ENCODE results near the gene ASXL2.
"Not testable (repeated sequence)": the region's sequence is repeated elsewhere in the genome, so short reads cannot be mapped to it uniquely, and the experiment has no call there.

- TF ChIP-seq, protein P1, sequence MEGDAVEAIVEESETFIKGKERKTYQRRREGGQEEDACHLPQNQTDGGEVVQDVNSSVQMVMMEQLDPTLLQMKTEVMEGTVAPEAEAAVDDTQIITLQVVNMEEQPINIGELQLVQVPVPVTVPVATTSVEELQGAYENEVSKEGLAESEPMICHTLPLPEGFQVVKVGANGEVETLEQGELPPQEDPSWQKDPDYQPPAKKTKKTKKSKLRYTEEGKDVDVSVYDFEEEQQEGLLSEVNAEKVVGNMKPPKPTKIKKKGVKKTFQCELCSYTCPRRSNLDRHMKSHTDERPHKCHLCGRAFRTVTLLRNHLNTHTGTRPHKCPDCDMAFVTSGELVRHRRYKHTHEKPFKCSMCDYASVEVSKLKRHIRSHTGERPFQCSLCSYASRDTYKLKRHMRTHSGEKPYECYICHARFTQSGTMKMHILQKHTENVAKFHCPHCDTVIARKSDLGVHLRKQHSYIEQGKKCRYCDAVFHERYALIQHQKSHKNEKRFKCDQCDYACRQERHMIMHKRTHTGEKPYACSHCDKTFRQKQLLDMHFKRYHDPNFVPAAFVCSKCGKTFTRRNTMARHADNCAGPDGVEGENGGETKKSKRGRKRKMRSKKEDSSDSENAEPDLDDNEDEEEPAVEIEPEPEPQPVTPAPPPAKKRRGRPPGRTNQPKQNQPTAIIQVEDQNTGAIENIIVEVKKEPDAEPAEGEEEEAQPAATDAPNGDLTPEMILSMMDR (IDR thresholded peaks at IDR 0.05; ENCODE audit: insufficient read depth, low read depth, low read length): not testable (repeated sequence)
- TF ChIP-seq EZH2 (IDR thresholded peaks at IDR 0.05; ENCODE audit: insufficient read depth, low read length): not testable (repeated sequence)
Measured at GRCh38 chr2:25705575-25705974, 172.7 kb downstream of the ASXL2 start.

Measured in astrocyte (in vitro differentiated cells and primary cell).